Iris pigment epithelial cell (primary cell): ENCODE results near the gene PSRC1.
"Not testable (repeated sequence)": the region's sequence is repeated elsewhere in the genome, so short reads cannot be mapped to it uniquely, and the experiment has no call there.

Experiments used
- DNase-seq: peaks from one replicate; pipeline ENCODE4 v3.0.0-alpha.2; 2011; ENCODE audit warnings: low read depth

The PSRC1 gene

DNA sequence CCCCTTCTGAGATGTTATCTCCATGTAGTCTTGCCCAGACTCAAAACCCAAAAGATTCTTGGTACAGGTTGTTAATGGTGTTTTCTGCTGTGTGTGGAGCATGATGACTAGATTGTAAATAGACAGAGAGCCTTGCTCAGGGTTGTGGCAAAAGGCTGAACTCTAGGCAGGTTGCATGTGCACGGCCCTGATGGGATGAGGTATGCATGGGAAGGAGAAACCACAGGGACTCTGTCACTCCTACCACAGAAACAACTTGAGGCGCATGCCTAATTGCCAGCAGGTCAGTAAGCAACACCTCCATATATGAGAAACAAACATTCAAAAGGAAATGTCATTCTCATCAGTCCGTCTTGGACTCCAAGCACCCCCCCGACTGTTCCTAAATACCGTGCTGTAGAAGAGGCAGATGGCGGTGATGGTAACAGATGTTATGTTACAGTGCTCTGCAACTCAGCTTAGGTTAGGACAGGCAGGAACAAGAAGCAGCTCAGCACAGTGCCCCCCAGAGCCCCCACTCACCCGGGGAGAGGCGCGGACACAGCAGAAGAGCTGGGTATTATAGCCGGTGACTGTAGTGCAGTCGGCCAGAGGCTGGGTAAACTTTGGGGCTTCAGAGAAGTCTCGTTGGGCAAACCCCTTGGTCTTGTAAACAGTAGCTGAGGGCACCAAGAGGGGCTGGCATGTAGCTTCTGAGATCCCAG, 12.9 kb upstream of the PSRC1 start:
- no peak for DNase-seq

GRCh38 chr1:109294481-109294880, 11.5 kb upstream of the PSRC1 start:
- DNase-seq, result no peak

- no peak for DNase-seq
Observed at GRCh38 chr1:109293026-109293425, 10.1 kb upstream of the PSRC1 start.

DNA sequence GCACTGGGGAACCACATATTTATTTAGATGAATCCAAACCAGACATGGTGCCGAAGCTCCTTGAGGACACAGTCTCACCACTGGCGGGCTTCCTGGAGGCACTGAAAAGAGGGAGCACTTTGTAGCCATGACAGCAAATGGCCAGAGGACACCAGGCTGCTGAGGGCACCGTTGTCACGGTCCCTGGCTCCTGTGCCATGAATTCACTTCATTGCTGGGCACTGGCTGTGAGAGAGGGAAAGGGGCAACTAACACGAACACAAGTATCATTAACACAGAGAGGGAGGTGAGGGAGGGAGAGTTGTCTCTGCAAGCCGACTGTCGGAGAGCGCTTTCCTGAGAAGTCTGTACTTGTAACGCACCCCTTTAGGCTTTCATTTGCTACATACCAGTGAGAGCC, 9.4 kb upstream of the PSRC1 start:
- no peak for DNase-seq

DNA sequence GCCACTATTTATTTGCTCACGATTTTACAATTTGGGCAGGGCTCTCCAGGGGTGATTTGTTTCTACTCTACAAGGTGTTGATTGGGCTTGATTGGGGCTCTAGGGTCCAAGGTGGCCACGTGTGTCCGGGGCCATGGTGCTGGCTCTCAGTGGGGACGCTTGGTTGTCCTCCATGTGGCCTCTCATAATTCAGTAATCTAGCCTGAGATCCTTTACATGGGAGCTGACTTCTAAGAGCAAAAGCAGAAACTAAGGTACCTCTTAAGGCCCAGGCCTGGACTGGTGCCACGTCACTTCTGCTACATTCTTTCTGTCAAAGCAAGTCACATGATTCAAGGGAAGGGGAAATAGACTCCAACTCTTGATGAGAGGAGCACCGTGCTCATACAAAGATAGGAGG, 8.1 kb upstream of the PSRC1 start:
- DNase-seq, result no peak

GRCh38 chr1:109290137-109290536, 7.2 kb upstream of the PSRC1 start:
- no peak for DNase-seq

DNA sequence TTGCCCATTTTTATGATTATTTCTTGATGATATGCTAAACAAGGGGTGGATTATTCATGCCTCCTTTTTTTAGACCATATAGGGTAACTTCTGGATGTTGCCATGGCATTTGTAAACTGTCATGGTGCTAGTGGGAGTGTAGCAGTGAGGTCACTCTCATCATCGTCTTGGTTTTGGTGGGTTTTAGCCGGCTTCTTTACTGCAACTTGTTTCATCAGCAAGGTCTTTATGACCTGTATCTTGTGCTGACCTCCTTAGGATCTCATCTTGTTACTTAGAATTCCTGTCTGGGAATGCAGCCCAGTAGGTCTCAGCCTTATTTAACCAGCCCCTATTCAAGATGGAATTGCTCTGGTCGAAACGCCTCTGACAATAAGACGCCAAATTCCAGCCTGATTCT, 3.8 kb upstream of the PSRC1 start:
- DNase-seq, result not testable (repeated sequence)

DNA sequence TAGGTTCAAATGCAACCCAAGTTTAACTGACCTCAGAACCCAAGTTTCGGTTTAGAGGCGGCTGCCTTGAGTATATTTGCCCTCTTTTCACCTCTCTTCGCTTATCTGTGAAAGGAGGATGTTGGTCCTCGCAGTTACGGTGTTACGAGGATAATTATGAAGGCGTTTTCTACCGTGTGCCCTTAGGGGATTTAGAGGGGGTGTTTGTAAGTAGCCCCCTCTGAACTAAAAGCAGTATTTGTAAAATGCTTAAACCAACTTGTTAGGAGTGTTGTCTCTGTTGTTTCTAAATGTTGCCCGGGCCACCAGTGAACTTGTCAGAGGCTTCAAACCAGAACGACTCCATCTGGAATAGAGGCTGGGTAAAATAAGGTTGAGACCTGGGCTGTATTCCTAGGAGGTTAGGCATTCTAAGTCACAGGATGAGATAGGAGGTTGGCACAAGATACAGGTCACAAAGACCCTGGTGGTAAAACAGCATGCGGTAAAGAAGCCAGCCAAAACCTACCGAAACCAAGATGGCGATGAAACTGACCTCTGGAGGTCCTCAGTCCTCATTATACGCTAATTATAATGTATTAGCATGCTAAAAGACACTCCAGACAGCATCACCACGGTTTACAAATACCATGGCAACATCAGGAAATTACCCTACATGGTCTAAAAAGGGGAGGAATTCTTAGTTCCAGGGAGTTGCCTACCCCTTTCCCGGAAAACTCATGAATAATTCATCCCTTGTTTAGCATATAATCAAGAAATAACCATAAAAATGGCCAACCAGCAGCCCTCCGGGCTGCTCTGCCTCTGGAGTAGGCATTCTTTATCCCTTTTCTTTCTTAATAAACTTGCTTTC, 1.0 kb upstream of the PSRC1 start:
- DNase-seq, result no peak

- no peak for DNase-seq
Observed at GRCh38 chr1:109282497-109282951, 421 bp downstream of the PSRC1 start.

DNA sequence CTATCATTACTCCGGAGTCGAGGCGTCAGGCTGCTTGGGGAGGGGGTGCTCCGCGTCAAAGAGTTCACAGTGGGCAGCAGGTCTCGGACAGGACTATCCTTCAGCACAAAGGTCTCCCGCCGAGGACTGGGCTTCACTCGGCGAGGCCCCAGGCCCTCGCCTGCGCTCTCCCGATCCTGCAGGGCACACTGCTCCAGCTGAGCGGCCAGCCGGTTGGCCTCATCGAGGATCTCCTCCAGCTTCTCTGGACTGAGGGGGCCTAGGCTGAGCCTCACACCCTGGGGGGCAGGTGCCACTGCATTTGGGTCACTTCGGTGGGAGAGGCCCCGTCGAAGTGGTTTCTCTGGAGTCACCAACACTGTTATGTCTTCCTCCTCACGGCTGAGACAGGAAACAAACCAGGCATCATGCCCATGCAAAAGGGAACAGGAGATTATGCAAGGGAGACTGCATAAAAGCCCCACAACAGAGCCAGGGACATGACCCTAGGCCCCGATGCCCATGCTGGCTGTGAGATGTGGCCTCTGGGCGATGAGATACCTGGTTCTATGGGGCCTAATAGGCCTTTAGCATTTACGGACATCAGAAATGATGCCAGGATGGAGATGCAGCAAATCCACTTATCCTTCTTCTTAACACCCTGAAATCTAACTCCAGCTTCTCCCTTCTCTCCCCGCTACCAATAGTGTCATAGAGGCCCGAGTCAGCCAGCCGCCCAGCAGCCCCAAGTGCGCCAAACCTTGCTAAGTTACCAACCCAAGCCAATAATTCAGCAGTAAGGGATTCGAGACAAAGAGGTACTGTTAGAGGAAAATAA, 1.1 kb downstream of the PSRC1 start:
- DNase-seq, result peak; percentile 20

GRCh38 chr1:109280862-109281261, 2.1 kb downstream of the PSRC1 start:
- no peak for DNase-seq

- DNase-seq, result peak; percentile 20
Observed at GRCh38 chr1:109279615-109280278, 3.2 kb downstream of the PSRC1 start.

DNA sequence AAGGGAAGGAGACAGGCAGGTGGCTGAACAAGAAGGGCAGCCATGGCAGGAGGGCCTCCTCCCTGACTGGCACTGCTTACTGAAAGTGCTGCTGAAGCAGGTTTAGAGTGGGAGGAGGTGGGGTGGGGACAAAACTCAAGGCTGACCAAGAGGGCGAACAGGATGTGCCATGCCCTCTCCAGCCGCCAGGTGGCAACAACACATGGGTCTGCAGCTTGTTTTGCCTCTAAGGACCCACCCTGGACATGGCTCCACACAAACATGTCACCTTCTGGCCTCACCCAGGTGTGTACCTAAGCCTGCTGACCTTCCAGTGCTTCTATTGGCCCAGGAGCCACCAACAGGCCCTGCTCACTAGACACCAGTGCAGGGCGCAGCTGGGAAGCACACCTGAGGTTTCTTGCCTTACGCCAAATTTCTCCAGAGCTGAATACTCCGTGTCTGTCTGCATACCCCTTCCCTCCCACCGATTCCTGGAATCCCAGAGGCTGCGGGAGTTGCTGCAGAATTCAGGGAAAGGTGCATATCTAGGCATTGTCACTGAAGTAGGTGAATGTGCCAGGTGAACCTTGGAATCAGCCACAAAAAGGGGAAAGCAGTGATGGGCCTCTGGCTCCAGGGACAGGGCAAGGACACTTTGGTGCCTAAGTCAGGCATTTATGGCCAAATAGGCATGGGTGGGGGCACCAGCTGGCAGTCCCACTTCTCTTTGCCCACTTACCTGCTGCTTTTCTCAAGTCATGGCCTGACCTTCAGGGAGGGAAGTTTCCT, 5.3 kb downstream of the PSRC1 start:
- peak; percentile 63 for DNase-seq

GRCh38 chr1:109275706-109276345, 7.1 kb downstream of the PSRC1 start:
- DNase-seq, result no peak

DNA sequence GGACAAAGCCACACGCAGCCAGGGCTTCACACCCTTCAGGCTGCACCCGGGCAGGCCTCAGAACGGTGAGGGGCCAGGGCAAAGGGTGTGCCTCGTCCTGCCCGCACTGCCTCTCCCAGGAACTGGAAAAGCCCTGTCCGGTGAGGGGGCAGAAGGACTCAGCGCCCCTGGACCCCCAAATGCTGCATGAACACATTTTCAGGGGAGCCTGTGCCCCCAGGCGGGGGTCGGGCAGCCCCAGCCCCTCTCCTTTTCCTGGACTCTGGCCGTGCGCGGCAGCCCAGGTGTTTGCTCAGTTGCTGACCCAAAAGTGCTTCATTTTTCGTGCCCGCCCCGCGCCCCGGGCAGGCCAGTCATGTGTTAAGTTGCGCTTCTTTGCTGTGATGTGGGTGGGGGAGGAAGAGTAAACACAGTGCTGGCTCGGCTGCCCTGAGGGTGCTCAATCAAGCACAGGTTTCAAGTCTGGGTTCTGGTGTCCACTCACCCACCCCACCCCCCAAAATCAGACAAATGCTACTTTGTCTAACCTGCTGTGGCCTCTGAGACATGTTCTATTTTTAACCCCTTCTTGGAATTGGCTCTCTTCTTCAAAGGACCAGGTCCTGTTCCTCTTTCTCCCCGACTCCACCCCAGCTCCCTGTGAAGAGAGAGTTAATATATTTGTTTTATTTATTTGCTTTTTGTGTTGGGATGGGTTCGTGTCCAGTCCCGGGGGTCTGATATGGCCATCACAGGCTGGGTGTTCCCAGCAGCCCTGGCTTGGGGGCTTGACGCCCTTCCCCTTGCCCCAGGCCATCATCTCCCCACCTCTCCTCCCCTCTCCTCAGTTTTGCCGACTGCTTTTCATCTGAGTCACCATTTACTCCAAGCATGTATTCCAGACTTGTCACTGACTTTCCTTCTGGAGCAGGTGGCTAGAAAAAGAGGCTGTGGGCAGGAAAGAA, 8.1 kb downstream of the PSRC1 start:
- DNase-seq, result no peak

- no peak for DNase-seq
Observed at GRCh38 chr1:109273570-109274288, 9.2 kb downstream of the PSRC1 start.

DNA sequence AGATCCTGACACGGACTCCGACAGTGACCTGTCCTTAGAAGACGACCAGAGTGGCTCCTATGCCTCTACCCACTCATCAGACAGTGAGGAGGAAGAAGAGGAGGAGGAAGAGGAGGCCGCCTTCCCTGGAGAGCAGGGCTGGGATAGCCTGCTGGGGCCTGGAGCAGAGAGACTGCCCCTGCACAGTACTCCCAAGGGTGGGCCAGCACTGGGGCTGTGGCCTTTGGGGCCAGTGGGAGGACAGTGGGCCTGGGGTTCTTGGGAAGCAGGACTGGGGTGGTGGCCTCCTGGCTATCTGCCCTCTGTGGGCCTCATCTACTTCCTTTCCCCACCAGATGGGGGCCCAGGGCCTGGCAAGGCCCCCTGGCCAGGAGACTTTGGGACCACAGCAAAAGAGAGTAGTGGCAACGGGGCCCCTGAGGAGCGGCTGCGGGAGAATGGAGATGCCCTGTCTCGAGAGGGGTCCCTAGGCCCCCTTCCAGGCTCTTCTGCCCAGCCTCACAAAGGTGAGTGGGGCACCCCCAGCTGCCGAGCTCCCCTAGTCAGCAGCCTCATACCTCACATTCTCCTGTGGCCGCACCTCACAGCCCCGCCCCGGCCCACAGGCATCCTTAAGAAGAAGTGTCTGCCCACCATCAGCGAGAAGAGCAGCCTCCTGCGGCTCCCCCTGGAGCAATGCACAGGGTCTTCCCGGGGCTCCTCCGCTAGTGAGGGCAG, 10.0 kb downstream of the PSRC1 start:
- no peak for DNase-seq
